CD14-positive monocyte (primary cell): Measurements from ENCODE around the gene TBL3. TPM values are rescaled to one million over a fixed set of nuclear protein-coding genes. Genes with fewer than 3 reads are reported as not detected.

ENCODE experiments used
- DNase-seq, 3 donors: peaks; one replicate each; pipeline ENCODE4 v3.0.0-alpha.2; 2011 to 2022
- H2AFZ ChIP-seq: 2 replicates; pipeline ENCODE4 v1.6.0; 2012; ENCODE audit warnings: mild to moderate bottlenecking, low read depth, low read length, inconsistent platforms; ENCODE audit not compliant: insufficient read depth, poor library complexity, severe bottlenecking
- H3K27ac ChIP-seq, 2 donors: 1 replicate in 1 of 2; 2 replicates in 1 of 2; pipeline ENCODE4 v1.5.1; 2012 to 2013; ENCODE audit warnings: low read length in 2 of 2, control low read depth in 1 of 2, inconsistent platforms in 1 of 2, low read depth in 1 of 2, mild to moderate bottlenecking in 1 of 2
- H3K27me3 ChIP-seq, 2 donors: one replicate each; pipeline versions ENCODE4 v1.6.0 to v1.6.1; 2011 to 2013; ENCODE audit warnings: low read length in 2 of 2; ENCODE audit not compliant: control insufficient read depth in 2 of 2, insufficient read depth in 2 of 2
- H3K36me3 ChIP-seq, 2 donors: replicated peaks in 1 of 2; 1 replicate in 1 of 2; 2 replicates in 1 of 2; pipeline versions ENCODE4 v1.5.1 to v1.6.1; 2012 to 2013; ENCODE audit warnings: low read length in 2 of 2, control low read depth in 1 of 2, inconsistent platforms in 1 of 2, mild to moderate bottlenecking in 1 of 2; ENCODE audit not compliant: insufficient read depth in 2 of 2, control insufficient read depth in 1 of 2
- H3K4me1 ChIP-seq, 2 donors: 1 replicate in 1 of 2; 2 replicates in 1 of 2; pipeline versions ENCODE4 v1.5.1 to v1.6.1; 2012 to 2013; ENCODE audit warnings: low read length in 2 of 2, control low read depth in 1 of 2, inconsistent platforms in 1 of 2, mild to moderate bottlenecking in 1 of 2, moderate library complexity in 1 of 2; ENCODE audit not compliant: insufficient read depth in 2 of 2, control insufficient read depth in 1 of 2
- H3K4me2 ChIP-seq: replicated peaks from 2 replicates; pipeline ENCODE3; 2012; ENCODE audit warnings: low read length, moderate library complexity, mild to moderate bottlenecking; ENCODE audit not compliant: poor library complexity, severe bottlenecking; ENCODE audit errors: extremely low read depth
- H3K4me3 ChIP-seq, 3 experiments: fragments of 200-600 bp in 1 of 3; sonication (generic) in 1 of 3; replicated peaks in 1 of 3; 1 replicate in 2 of 3; 2 replicates in 1 of 3; pipeline ENCODE4 v1.5.1; 2011 to 2013; ENCODE audit warnings: low read length in 3 of 3, mild to moderate bottlenecking in 3 of 3, control low read depth in 2 of 3, low read depth in 2 of 3, inconsistent platforms in 1 of 3, moderate library complexity in 1 of 3
- H3K79me2 ChIP-seq: 2 replicates; pipeline ENCODE4 v1.6.0; 2012; ENCODE audit warnings: mild to moderate bottlenecking, control low read depth, inconsistent platforms, low read length, moderate library complexity; ENCODE audit not compliant: insufficient read depth
- H3K9ac ChIP-seq: 2 replicates; pipeline ENCODE4 v1.6.0; 2017; ENCODE audit warnings: low read length, mild to moderate bottlenecking; ENCODE audit not compliant: insufficient read depth, poor library complexity, severe bottlenecking
- H3K9me3 ChIP-seq, 2 donors: replicated peaks in 1 of 2; 1 replicate in 1 of 2; 2 replicates in 1 of 2; pipeline versions ENCODE4 v1.5.1 to v1.6.1; 2012 to 2013; ENCODE audit warnings: low read length in 2 of 2, control low read depth in 1 of 2; ENCODE audit not compliant: control insufficient read depth in 1 of 2, insufficient read depth in 1 of 2
- H4K20me1 ChIP-seq: 2 replicates; pipeline ENCODE4 v1.6.0; 2012; ENCODE audit warnings: mild to moderate bottlenecking, low read length, control low read depth, moderate library complexity; ENCODE audit not compliant: insufficient read depth
- H3K27ac Mint-ChIP-seq, 7 donors: one replicate each; pipeline ENCODE4 v1.8.0; 2020; ENCODE audit warnings: mild to moderate bottlenecking in 7 of 7, mixed read lengths in 7 of 7, moderate library complexity in 6 of 7, inconsistent platforms in 2 of 7
- H3K27me3 Mint-ChIP-seq, 3 donors: one replicate each; pipeline ENCODE4 v1.8.0; 2021 to 2022; ENCODE audit warnings: low read depth in 3 of 3, mild to moderate bottlenecking in 3 of 3, mixed read lengths in 3 of 3, moderate library complexity in 3 of 3, inconsistent platforms in 1 of 3
- H3K36me3 Mint-ChIP-seq, 2 donors: one replicate each; pipeline ENCODE4 v1.8.0; 2020; ENCODE audit warnings: mixed read lengths in 2 of 2, inconsistent platforms in 1 of 2, mild to moderate bottlenecking in 1 of 2
- H3K4me1 Mint-ChIP-seq: one replicate; pipeline ENCODE4 v1.8.0; 2020; ENCODE audit warnings: mild to moderate bottlenecking, mixed read lengths
- H3K4me3 Mint-ChIP-seq, 2 donors: one replicate each; pipeline ENCODE4 v1.8.0; 2020; ENCODE audit warnings: mild to moderate bottlenecking in 2 of 2, mixed read lengths in 2 of 2, moderate library complexity in 1 of 2
- H3K9me3 Mint-ChIP-seq, 7 donors: one replicate each; pipeline ENCODE4 v1.8.0; 2020 to 2022; ENCODE audit warnings: mixed read lengths in 7 of 7, mild to moderate bottlenecking in 6 of 7, moderate library complexity in 6 of 7, inconsistent platforms in 2 of 7
- CTCF ChIP-seq: fragments of 200-600 bp; IDR thresholded peaks from one replicate; pipeline ENCODE4 v1.8.0; 2022; ENCODE audit warnings: antibody characterized with exemption, mild to moderate bottlenecking
- WGBS: methylation state at CpG from one replicate; pipeline ENCODE4 v1.1.5; 2013; ENCODE audit warnings: missing lambda C conversion rate; ENCODE audit not compliant: insufficient coverage; 5-methylcytosine and 5-hydroxymethylcytosine counted together
- intact Hi-C, 2 donors: fragments of 100-400 bp; cut with micrococcal nuclease; formaldehyde crosslinking; loops; one replicate each; pipeline versions ENCODE4 v1.15.0 to v1.15.1; 2023
- polyA plus RNA-seq, 3 donors: library from polyadenylated mRNA; depleted of rRNA in 1 of 3; unstranded in 2 of 3; stranded (reverse) in 1 of 3; fragments of 300-500 nt in 2 of 3; fragments of >200 nt in 1 of 3; fragmentation: Illumina TruSeq in 2 of 3; gene quantifications; 1 replicate in 2 of 3; 2 replicates in 1 of 3; pipeline ENCODE4 v1.2.3, GENCODE V29; 2012 to 2021

The TBL3 gene
- polyA plus RNA-seq, 3 donors, result 33.9 to 37.8 (median 36.0) TPM

DNA sequence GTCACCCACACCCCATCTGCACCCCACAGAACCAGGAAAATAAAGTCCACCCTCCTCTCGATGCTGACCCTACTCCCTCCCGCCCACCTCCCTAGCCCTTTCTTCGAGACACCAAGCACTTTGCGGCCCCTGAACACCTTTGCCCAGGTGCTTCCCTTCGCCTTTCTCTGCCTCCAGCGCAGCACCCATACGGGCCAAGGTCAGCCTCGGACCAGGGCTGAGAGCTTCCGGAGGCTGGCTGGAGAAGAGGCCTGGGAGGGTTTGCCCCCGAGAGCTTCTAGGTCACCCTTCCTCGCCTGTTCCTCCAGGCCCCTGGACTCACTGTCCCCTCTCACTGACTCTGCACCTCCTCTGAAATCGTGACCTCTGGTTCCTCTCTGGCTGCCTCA lies 52.2 kb downstream of the TBL3 start:
- H3K4me3 Mint-ChIP-seq, result peak overlapping the region in 1 of 2 donors; percentile 69
- peaks cover 15 to 32% of the 10 kb centered on the region in 2 donors for H3K4me1 ChIP-seq
- peaks cover 5 to 6% of the 10 kb centered on the region in 2 donors for H3K36me3 Mint-ChIP-seq

DNA sequence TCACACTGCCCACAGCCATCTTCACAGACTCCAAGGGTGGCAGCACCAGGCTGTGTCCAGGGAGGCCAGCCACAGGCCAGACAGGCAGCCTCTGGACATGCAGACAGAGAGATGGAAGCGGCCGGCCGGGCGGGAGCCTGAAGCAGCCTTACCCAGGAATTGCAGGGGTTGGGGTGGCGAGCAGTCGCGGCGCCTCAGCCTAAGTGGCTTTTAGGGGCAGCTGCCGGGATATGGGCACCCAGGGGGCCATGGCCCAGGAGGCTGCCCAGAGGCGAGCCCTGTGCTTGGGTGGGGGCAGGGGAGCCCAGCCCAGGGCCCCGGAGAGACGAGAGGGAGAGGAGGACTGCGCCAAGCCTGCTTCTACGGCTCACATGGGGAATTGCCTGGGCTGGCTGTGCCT lies 53.4 kb downstream of the TBL3 start:
- 91% methylated on average over 8 of the region's 14 CpGs for WGBS
- intact Hi-C loops, result loop anchor here in 1 of 2 donors (5.0 kb wide), 1 partner anchor 122 kb away; the partner anchor contains the start of gene RAB26
- H3K27ac Mint-ChIP-seq, result no peak overlapping the region

More for the DNA sequence above, 52.2 kb downstream of the TBL3 start:
- no peak for DNase-seq
- H3K27ac ChIP-seq, result no peak overlapping the region
- H3K36me3 ChIP-seq, result no peaks in the 10 kb centered on the region
- no peak overlapping the region for H2AFZ ChIP-seq
- peaks cover 20 to 65% of the 10 kb centered on the region in 2 donors for H3K27me3 ChIP-seq
- TF ChIP-seq CTCF, result no peak
- no peak overlapping the region for H3K9ac ChIP-seq
- peak overlapping the region; percentile 80 for H3K4me2 ChIP-seq
- Mint-ChIP-seq H3K27me3 (peaks cover 53 to 80% (median 72%) of the 10 kb centered on the region in 3 donors), H3K4me1 (peaks cover 23% of the 10 kb centered on the region), H3K27ac (peak overlapping the region in 1 of 7 donors; percentile 68), H3K9me3 (peaks cover 3 to 18% (median 9%) of the 10 kb centered on the region in 7 donors)
- intact Hi-C loops, result loop anchor here in 1 of 2 donors (5.0 kb wide), 1 partner anchor 128 kb away; no protein-coding TSS in a partner anchor
- H3K79me2 ChIP-seq, result no peaks in the 10 kb centered on the region
- H3K4me3 ChIP-seq, result no peak overlapping the region
- WGBS, result 83% methylated on average over 10 of the region's 12 CpGs
- no peaks in the 10 kb centered on the region for H4K20me1 ChIP-seq
- peaks cover 0 to 9% of the 10 kb centered on the region in 2 donors for H3K9me3 ChIP-seq

More for the DNA sequence above, 53.4 kb downstream of the TBL3 start:
- Mint-ChIP-seq H3K36me3 (peaks cover 5 to 6% of the 10 kb centered on the region in 2 donors), H3K27me3 (peaks cover 50 to 73% (median 67%) of the 10 kb centered on the region in 3 donors), H3K4me1 (peaks cover 23% of the 10 kb centered on the region), H3K4me3 (peak overlapping the region in 1 of 2 donors; percentile 78), H3K9me3 (peaks cover 3 to 16% (median 9%) of the 10 kb centered on the region in 7 donors)
- DNase-seq, result no peak
- H3K4me2 ChIP-seq, result no peak overlapping the region
- H4K20me1 ChIP-seq, result no peaks in the 10 kb centered on the region
- no peak overlapping the region for H3K9ac ChIP-seq
- H3K79me2 ChIP-seq, result no peaks in the 10 kb centered on the region
- H3K9me3 ChIP-seq, result peaks cover 0 to 9% of the 10 kb centered on the region in 2 donors
- TF ChIP-seq CTCF, result no peak
- H3K4me3 ChIP-seq, result no peak overlapping the region
- H3K27ac ChIP-seq, result no peak overlapping the region
- no peaks in the 10 kb centered on the region for H3K36me3 ChIP-seq
- H3K27me3 ChIP-seq, result peaks cover 11 to 56% of the 10 kb centered on the region in 2 donors
- no peak overlapping the region for H2AFZ ChIP-seq
- H3K4me1 ChIP-seq, result peaks cover 15 to 26% of the 10 kb centered on the region in 2 donors
